Measurements from ENCODE around the gene KPNA1. TPM values are rescaled to one million over a fixed set of nuclear protein-coding genes. Genes with fewer than 3 reads are reported as not detected.

KPNA1 gene
- total and polyA plus RNA-seq, 7 experiments from 2014 or later: 39.8 to 70.2 (median 53.1) TPM

DNA sequence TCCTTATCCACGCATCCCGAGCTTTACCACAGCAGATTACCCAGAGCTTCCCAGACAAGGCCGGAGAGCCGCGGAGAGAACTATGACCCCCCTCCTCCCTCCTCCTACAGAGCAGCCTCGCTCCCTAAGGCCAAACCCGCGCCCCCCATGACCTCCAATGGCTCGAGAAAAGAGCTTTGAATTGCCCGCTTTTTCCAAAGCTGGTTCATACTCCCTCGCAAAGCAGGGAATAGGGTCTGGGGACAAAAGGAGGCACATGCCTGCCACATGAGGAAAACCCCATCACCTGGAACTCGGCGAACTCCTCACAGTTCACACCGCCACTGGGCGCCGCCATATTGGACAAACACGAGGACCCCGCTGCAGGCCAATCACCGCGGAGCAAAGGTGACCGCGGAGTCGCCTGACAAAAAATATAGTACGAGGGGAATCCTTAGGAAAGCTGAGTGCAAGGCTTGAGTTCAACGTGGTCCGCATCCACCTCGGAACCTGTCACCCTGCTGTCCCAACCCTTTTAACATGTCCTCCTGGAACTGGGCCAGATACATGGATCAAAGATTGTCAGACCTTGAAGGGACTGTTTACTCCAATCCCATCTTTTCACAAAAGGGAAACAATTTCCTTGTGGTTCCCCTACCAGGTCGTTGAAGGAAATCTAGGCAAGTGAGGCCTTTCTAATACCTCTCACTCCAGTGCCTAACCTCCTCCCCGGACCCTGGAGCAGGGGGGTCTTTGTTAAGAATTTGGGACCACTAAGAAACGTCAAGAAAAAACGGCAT, 131.7 kb downstream of the KPNA1 start, which contains the start of gene MIX23:
Gene MIX23 (minus strand): TSS at position 344 of the 779 bp plus-strand sequence. CDS start 7 bp downstream, at position 337.
- Mint-ChIP-seq H3K4me3 (peak within 1 kb of the TSS; percentile 87 to 99 (median 95)), H3K4me1 (peaks cover 18 to 64% (median 50%) of the 10 kb centered on the region in 7 donors), H3K27ac (peak within 1 kb of the TSS; percentile 88 to 98 (median 95)), H3K27me3 (no peaks in the 10 kb centered on the region), H3K9me3 (no peaks in the 10 kb centered on the region), H3K36me3 (peaks cover 0 to 19% (median 0%) of the 10 kb centered on the region in 5 donors)
- H3K4me3 ChIP-seq (ENCODE audit: low read length): peak within 1 kb of the TSS; percentile 84
- ATAC-seq (peak; percentile 69), DNase-seq (peak; percentile 61 to 85 (median 82))
- CTCF ChIA-PET: interaction anchor here (0.5 to 1.1 kb wide), 5 partner anchors 10 to 836 kb away, joined by 3 to 5 read pairs (median 3); no protein-coding TSS in a partner anchor
- no peaks in the 10 kb centered on the region for H3K9me3 ChIP-seq (ENCODE audit: control insufficient read depth in 2 of 3, low read length in 3 of 3)
- intact Hi-C loops (cut with micrococcal nuclease): loop anchor here (1.0 to 10.0 kb wide), 6 partner anchors 61 to 1786 kb away; partner anchors contain the start of genes CCDC14 (in 1 of the 2), GTF2E1 (in 1 of the 2), HCLS1 (in 1 of the 2) and NDUFB4 (in 1 of the 2)
- H3K27ac ChIP-seq (ENCODE audit: low read depth, low read length): peak within 1 kb of the TSS; percentile 85
- peaks cover 12 to 15% of the 10 kb centered on the region in 2 donors for H3K4me1 ChIP-seq (ENCODE audit: control insufficient read depth in 2 of 2, insufficient read depth in 2 of 2, low read length in 2 of 2)
- no peaks in the 10 kb centered on the region for H3K27me3 ChIP-seq (ENCODE audit: control insufficient read depth in 2 of 2, insufficient read depth in 2 of 2, low read length in 2 of 2)
- POLR2A ChIA-PET: interaction anchor here (0.8 to 5.2 kb wide), 5 partner anchors 10 to 411 kb away, joined by 4 to 112 read pairs (median 11); partner anchors contain the start of genes HSPBAP1 and WDR5B
- H3K36me3 ChIP-seq (ENCODE audit: control insufficient read depth in 2 of 3, insufficient read depth in 3 of 3, low read length in 3 of 3): peaks cover 0 to 6% (median 0%) of the 10 kb centered on the region in 3 experiments

DNA sequence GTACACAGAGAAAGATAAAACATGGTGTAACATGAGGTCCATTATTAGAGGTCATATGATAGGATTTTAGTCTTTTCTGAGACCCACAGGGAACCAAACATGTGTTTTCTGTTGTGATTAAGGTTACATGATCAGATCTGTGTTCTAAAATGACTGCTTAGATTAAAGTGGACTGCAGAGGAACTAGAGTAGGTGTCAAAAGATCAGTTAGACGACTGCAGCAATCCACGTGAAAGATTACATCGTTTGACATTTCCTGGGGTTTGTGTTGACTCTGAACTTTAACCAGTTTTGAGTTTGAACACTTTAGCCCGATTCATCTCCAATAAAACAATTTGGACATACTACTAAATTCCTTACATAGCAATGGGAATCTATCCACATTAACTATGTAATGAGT, 136.8 kb downstream of the KPNA1 start:
- Histone ChIP-seq H3K4me3 (ENCODE audit: low read length) (no peak overlapping the region), H3K27ac (ENCODE audit: low read depth, low read length) (no peak overlapping the region), H3K9me3 (ENCODE audit: control insufficient read depth in 2 of 3, low read length in 3 of 3) (no peaks in the 10 kb centered on the region), H3K27me3 (ENCODE audit: control insufficient read depth in 2 of 2, insufficient read depth in 2 of 2, low read length in 2 of 2) (no peaks in the 10 kb centered on the region), H3K36me3 (ENCODE audit: control insufficient read depth in 2 of 3, insufficient read depth in 3 of 3, low read length in 3 of 3) (no peaks in the 10 kb centered on the region), H3K4me1 (ENCODE audit: control insufficient read depth in 2 of 2, insufficient read depth in 2 of 2, low read length in 2 of 2) (peaks cover 0 to 5% of the 10 kb centered on the region in 2 donors)
- Mint-ChIP-seq H3K36me3 (peaks cover 0 to 16% (median 10%) of the 10 kb centered on the region in 5 donors), H3K4me1 (peaks cover 15 to 38% (median 25%) of the 10 kb centered on the region in 7 donors), H3K27me3 (no peaks in the 10 kb centered on the region), H3K27ac (no peak overlapping the region), H3K9me3 (peaks cover 0 to 2% (median 0%) of the 10 kb centered on the region in 11 donors), H3K4me3 (no peak overlapping the region)
- ChIA-PET POLR2A (no interaction called here), CTCF (no interaction called here)
- intact Hi-C loops (cut with micrococcal nuclease): no loop called here
- ATAC-seq (no peak), DNase-seq (no peak)

DNA sequence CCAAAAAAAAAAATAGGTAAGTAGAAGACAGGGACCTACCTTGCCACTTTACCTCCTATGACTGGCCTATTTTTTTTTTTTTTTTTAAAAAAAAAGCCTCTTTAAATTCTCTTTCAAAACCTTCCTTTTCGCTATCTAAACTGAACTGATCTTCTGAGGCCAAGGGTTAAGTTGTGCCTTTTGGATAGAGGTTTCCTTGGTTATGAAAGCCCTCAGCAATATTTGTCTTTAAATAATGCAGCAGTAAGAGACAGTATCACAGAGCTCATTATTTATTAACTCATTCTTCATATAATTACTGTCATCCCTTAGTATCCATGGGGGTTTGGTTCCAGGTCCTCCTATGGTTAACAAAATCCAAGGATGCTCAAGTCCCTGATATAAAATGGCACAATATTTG, 140.7 kb downstream of the KPNA1 start:
- intact Hi-C loops (cut with micrococcal nuclease): no loop called here
- Histone ChIP-seq H3K9me3 (ENCODE audit: control insufficient read depth in 2 of 3, low read length in 3 of 3) (no peaks in the 10 kb centered on the region), H3K27me3 (ENCODE audit: control insufficient read depth in 2 of 2, insufficient read depth in 2 of 2, low read length in 2 of 2) (no peaks in the 10 kb centered on the region), H3K4me1 (ENCODE audit: control insufficient read depth in 2 of 2, insufficient read depth in 2 of 2, low read length in 2 of 2) (no peaks in the 10 kb centered on the region), H3K27ac (ENCODE audit: low read depth, low read length) (no peak overlapping the region), H3K36me3 (ENCODE audit: control insufficient read depth in 2 of 3, insufficient read depth in 3 of 3, low read length in 3 of 3) (peaks cover 0 to 14% (median 5%) of the 10 kb centered on the region in 3 experiments), H3K4me3 (ENCODE audit: low read length) (no peak overlapping the region)
- no peak overlapping the region for H3K27ac Mint-ChIP-seq
- H3K4me3 Mint-ChIP-seq: no peak overlapping the region
- H3K36me3 Mint-ChIP-seq: peaks cover 4 to 28% (median 15%) of the 10 kb centered on the region in 5 donors
- no peak for ATAC-seq
- ChIA-PET POLR2A (no interaction called here), CTCF (no interaction called here)
- H3K27me3 Mint-ChIP-seq: no peaks in the 10 kb centered on the region
- peaks cover 0 to 2% (median 0%) of the 10 kb centered on the region in 11 donors for H3K9me3 Mint-ChIP-seq
- no peak for DNase-seq
- H3K4me1 Mint-ChIP-seq: peaks cover 4 to 20% (median 11%) of the 10 kb centered on the region in 7 donors

Other genes with a start within 250 kb of the KPNA1 start
- 10 to 100 TPM in 1 of 5 experiments, 1 to 10 TPM in 1, under 1 TPM in 2, not detected in 1; 0.70 to 44.4 (median 3.1) TPM for gene CSTA, start 189.7 kb downstream of the KPNA1 start, total RNA-seq
- gene CSTA, start 189.7 kb downstream of the KPNA1 start, polyA plus RNA-seq: under 1 TPM in 1 of 2 donors, not detected in 1; 0.30 TPM
- gene MIX23, start 131.7 kb downstream of the KPNA1 start, total RNA-seq: 10 to 100 TPM; 14.7 to 47.7 (median 26.3) TPM
- 10 to 100 TPM; 11.6 to 29.0 TPM for gene MIX23, start 131.7 kb downstream of the KPNA1 start, polyA plus RNA-seq
- gene FAM162A, start 130.8 kb downstream of the KPNA1 start, total RNA-seq: 10 to 100 TPM; 17.6 to 73.2 (median 35.5) TPM
- gene FAM162A, start 130.8 kb downstream of the KPNA1 start, polyA plus RNA-seq: 100 to 1,000 TPM in 1 of 2 donors, 10 to 100 TPM in 1; 84.3 to 123 TPM
- 10 to 100 TPM in 2 of 5 experiments, 1 to 10 TPM in 3; 4.8 to 19.4 (median 6.4) TPM for gene WDR5B, start 98.9 kb downstream of the KPNA1 start, total RNA-seq
- gene WDR5B, start 98.9 kb downstream of the KPNA1 start, polyA plus RNA-seq: 1 to 10 TPM; 1.6 to 2.0 TPM
- 100 to 1,000 TPM in 1 of 5 experiments, 10 to 100 TPM in 4; 17.6 to 165 (median 24.4) TPM for gene PARP9, start 49.4 kb upstream of the KPNA1 start, total RNA-seq
- 10 to 100 TPM; 22.4 to 39.0 TPM for gene PARP9, start 49.4 kb upstream of the KPNA1 start, polyA plus RNA-seq
- gene DTX3L, start 49.4 kb upstream of the KPNA1 start, total RNA-seq: 100 to 1,000 TPM in 1 of 5 experiments, 10 to 100 TPM in 4; 28.6 to 164 (median 35.8) TPM
- gene DTX3L, start 49.4 kb upstream of the KPNA1 start, polyA plus RNA-seq: 10 to 100 TPM; 27.5 to 31.2 TPM
- gene PARP15, start 62.7 kb upstream of the KPNA1 start, total RNA-seq: 10 to 100 TPM; 42.8 to 71.0 (median 70.0) TPM
- 1 to 10 TPM; 3.2 to 7.2 TPM for gene PARP15, start 62.7 kb upstream of the KPNA1 start, polyA plus RNA-seq
- 100 to 1,000 TPM in 1 of 5 experiments, 10 to 100 TPM in 4; 27.9 to 154 (median 49.0) TPM for gene PARP14, start 165.9 kb upstream of the KPNA1 start, total RNA-seq
- gene PARP14, start 165.9 kb upstream of the KPNA1 start, polyA plus RNA-seq: 10 to 100 TPM in 1 of 2 donors, 1 to 10 TPM in 1; 8.4 to 15.1 TPM